GM19324 (cell line): ENCODE data around the gene ZBTB7C.

ENCODE experiments used
- ATAC-seq: cut with Tn5 transposase; IDR thresholded peaks from one replicate; pipeline ENCODE4 v1.9.1; 2021; ENCODE audit warnings: mild to moderate bottlenecking, moderate library complexity; ENCODE audit not compliant: unreplicated experiment, low FRiP score

The ZBTB7C gene

GRCh38 chr18:48077291-48077690 lies 331.9 kb downstream of the ZBTB7C start:
- no peak for ATAC-seq

GRCh38 chr18:48076461-48076860 lies 332.7 kb downstream of the ZBTB7C start:
- no peak for ATAC-seq

- no peak for ATAC-seq
These were observed 333.5 kb downstream of the ZBTB7C start for GRCh38 chr18:48075707-48076093.

- no peak for ATAC-seq
These were observed 334.1 kb downstream of the ZBTB7C start for GRCh38 chr18:48074929-48075706.

- ATAC-seq, result no peak
These were observed 335.8 kb downstream of the ZBTB7C start for GRCh38 chr18:48073211-48073930.

- ATAC-seq, result no peak
These were observed 336.6 kb downstream of the ZBTB7C start for GRCh38 chr18:48072428-48073204.

- ATAC-seq, result no peak
These were observed 340.2 kb downstream of the ZBTB7C start for GRCh38 chr18:48068916-48069445.

GRCh38 chr18:48066225-48066652 lies 342.9 kb downstream of the ZBTB7C start:
- no peak for ATAC-seq

- no peak for ATAC-seq
These were observed 343.6 kb downstream of the ZBTB7C start for GRCh38 chr18:48065601-48065995.

- ATAC-seq, result no peak
These were observed 344.1 kb downstream of the ZBTB7C start for GRCh38 chr18:48064978-48065600.

GRCh38 chr18:48061781-48062570 lies 347.2 kb downstream of the ZBTB7C start:
- ATAC-seq, result no peak

GRCh38 chr18:48060970-48061369 lies 348.2 kb downstream of the ZBTB7C start:
- ATAC-seq, result no peak

GRCh38 chr18:48060346-48060745 lies 348.8 kb downstream of the ZBTB7C start:
- no peak for ATAC-seq

GRCh38 chr18:48059455-48060010 lies 349.6 kb downstream of the ZBTB7C start:
- ATAC-seq, result no peak

GRCh38 chr18:48058486-48058885 lies 350.7 kb downstream of the ZBTB7C start:
- no peak for ATAC-seq

GRCh38 chr18:48057018-48057417 lies 352.2 kb downstream of the ZBTB7C start:
- no peak for ATAC-seq

- ATAC-seq, result no peak
These were observed 353.8 kb downstream of the ZBTB7C start for GRCh38 chr18:48055351-48055750.

GRCh38 chr18:48053881-48054816 lies 355.0 kb downstream of the ZBTB7C start:
- no peak for ATAC-seq
